ENCODE data around the gene SLC35F4. TPM values are rescaled to one million over a fixed set of nuclear protein-coding genes. Genes with fewer than 3 reads are reported as not detected.

The SLC35F4 gene
- total RNA-seq, 1 donor from 2014 or later: not detected

- no peaks in the 10 kb centered on the region for H3K27me3 ChIP-seq (ENCODE audit: control insufficient read depth in 3 of 3, insufficient read depth in 3 of 3, low read length in 3 of 3)
These were observed 291.1 kb downstream of the SLC35F4 start for GRCh38 chr14:57574617-57575288.

DNA sequence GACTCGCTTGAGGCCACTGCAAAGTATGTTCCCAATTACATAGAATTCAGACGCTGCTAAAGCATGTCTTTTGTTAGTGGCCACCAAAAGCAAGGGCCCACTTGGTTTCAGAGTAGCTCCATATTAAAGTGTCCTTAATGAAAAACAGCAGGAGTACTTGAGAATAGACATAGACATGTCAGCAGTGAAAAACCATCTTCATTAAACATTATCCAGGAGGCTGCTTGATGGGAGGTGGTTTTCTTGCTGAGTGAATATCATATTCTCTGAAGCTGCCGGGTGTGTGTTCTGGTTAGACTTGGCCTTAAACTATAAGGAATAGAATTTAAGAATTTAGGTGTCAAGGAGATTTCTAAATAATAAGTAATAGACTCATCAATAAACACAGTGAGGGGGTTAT, 292.7 kb downstream of the SLC35F4 start:
- Histone ChIP-seq H3K9me3 (ENCODE audit: control insufficient read depth in 3 of 3, low read length in 3 of 3) (no peaks in the 10 kb centered on the region), H3K36me3 (ENCODE audit: control insufficient read depth in 3 of 3, insufficient read depth in 3 of 3, low read length in 3 of 3) (no peaks in the 10 kb centered on the region), H3K4me1 (ENCODE audit: control insufficient read depth in 3 of 3, insufficient read depth in 3 of 3, low read length in 3 of 3) (no peaks in the 10 kb centered on the region), H3K27ac (ENCODE audit: low read depth, low read length) (no peak overlapping the region), H3K9ac (ENCODE audit: low read depth in 1 of 3, low read length in 3 of 3) (no peak overlapping the region), H3K4me3 (ENCODE audit: low read length in 3 of 3) (no peak overlapping the region), H3K27me3 (ENCODE audit: control insufficient read depth in 3 of 3, insufficient read depth in 3 of 3, low read length in 3 of 3) (no peaks in the 10 kb centered on the region)

More at GRCh38 chr14:57574617-57575288, 291.1 kb downstream of the SLC35F4 start:
- no peak overlapping the region for H3K4me3 ChIP-seq (ENCODE audit: low read length in 3 of 3)
- H3K36me3 ChIP-seq (ENCODE audit: control insufficient read depth in 3 of 3, insufficient read depth in 3 of 3, low read length in 3 of 3): no peaks in the 10 kb centered on the region
- no peaks in the 10 kb centered on the region for H3K9me3 ChIP-seq (ENCODE audit: control insufficient read depth in 3 of 3, low read length in 3 of 3)
- no peak overlapping the region for H3K9ac ChIP-seq (ENCODE audit: low read depth in 1 of 3, low read length in 3 of 3)
- no peaks in the 10 kb centered on the region for H3K4me1 ChIP-seq (ENCODE audit: control insufficient read depth in 3 of 3, insufficient read depth in 3 of 3, low read length in 3 of 3)
- no peak overlapping the region for H3K27ac ChIP-seq (ENCODE audit: low read depth, low read length)

DNA sequence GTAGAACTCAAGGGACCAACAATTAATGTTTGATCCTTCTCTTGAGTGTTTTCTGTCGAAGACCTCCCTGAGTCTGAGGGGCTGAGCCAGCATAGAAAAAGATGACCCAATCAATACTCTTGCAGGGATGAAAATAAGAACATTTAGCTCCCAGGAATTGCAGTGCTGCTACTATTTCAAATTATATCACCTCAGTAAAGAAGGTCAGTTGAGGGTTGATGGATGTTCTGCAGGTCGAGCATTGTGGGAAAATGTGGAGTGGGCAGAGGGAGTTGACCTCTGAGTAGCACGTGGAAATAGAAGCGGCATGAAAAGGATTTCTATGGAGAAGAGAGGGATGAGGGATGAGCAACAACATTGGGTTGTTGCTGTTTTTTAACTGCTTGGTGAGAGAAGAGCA, 297.3 kb downstream of the SLC35F4 start:
- Histone ChIP-seq H3K4me3 (ENCODE audit: low read length in 3 of 3) (no peak overlapping the region), H3K9me3 (ENCODE audit: control insufficient read depth in 3 of 3, low read length in 3 of 3) (no peaks in the 10 kb centered on the region), H3K27me3 (ENCODE audit: control insufficient read depth in 3 of 3, insufficient read depth in 3 of 3, low read length in 3 of 3) (no peaks in the 10 kb centered on the region), H3K27ac (ENCODE audit: low read depth, low read length) (no peak overlapping the region), H3K4me1 (ENCODE audit: control insufficient read depth in 3 of 3, insufficient read depth in 3 of 3, low read length in 3 of 3) (no peaks in the 10 kb centered on the region), H3K9ac (ENCODE audit: low read depth in 1 of 3, low read length in 3 of 3) (no peak overlapping the region), H3K36me3 (ENCODE audit: control insufficient read depth in 3 of 3, insufficient read depth in 3 of 3, low read length in 3 of 3) (no peaks in the 10 kb centered on the region)

DNA sequence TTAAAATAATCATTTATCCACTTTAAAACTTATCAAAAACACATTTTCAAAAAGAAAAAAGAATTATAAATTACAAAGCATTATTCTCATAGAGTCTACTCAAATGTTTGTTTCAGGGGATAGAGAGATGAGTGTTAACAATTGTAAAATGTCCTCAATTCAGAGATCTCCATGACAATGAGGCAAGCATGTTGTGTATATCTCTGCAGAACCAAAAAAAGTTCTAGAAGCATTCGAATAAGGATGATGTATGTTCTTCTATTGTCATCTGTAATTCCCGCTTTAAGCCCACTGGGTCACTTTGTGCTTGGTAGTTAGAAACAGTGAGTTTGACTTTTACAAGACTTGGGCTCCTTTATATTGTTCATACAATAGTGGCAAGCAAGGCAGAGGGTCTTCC, 298.7 kb downstream of the SLC35F4 start:
- no peaks in the 10 kb centered on the region for H3K4me1 ChIP-seq (ENCODE audit: control insufficient read depth in 3 of 3, insufficient read depth in 3 of 3, low read length in 3 of 3)
- no peaks in the 10 kb centered on the region for H3K36me3 ChIP-seq (ENCODE audit: control insufficient read depth in 3 of 3, insufficient read depth in 3 of 3, low read length in 3 of 3)
- H3K4me3 ChIP-seq (ENCODE audit: low read length in 3 of 3): no peak overlapping the region
- no peaks in the 10 kb centered on the region for H3K9me3 ChIP-seq (ENCODE audit: control insufficient read depth in 3 of 3, low read length in 3 of 3)
- no peak overlapping the region for H3K27ac ChIP-seq (ENCODE audit: low read depth, low read length)
- H3K27me3 ChIP-seq (ENCODE audit: control insufficient read depth in 3 of 3, insufficient read depth in 3 of 3, low read length in 3 of 3): no peaks in the 10 kb centered on the region
- no peak overlapping the region for H3K9ac ChIP-seq (ENCODE audit: low read depth in 1 of 3, low read length in 3 of 3)

- H3K36me3 ChIP-seq (ENCODE audit: control insufficient read depth in 3 of 3, insufficient read depth in 3 of 3, low read length in 3 of 3): no peaks in the 10 kb centered on the region
- H3K9ac ChIP-seq (ENCODE audit: low read depth in 1 of 3, low read length in 3 of 3): no peak overlapping the region
- H3K9me3 ChIP-seq (ENCODE audit: control insufficient read depth in 3 of 3, low read length in 3 of 3): no peaks in the 10 kb centered on the region
- H3K27me3 ChIP-seq (ENCODE audit: control insufficient read depth in 3 of 3, insufficient read depth in 3 of 3, low read length in 3 of 3): no peaks in the 10 kb centered on the region
- no peak overlapping the region for H3K27ac ChIP-seq (ENCODE audit: low read depth, low read length)
- no peak overlapping the region for H3K4me3 ChIP-seq (ENCODE audit: low read length in 3 of 3)
- no peaks in the 10 kb centered on the region for H3K4me1 ChIP-seq (ENCODE audit: control insufficient read depth in 3 of 3, insufficient read depth in 3 of 3, low read length in 3 of 3)
These were observed 305.2 kb downstream of the SLC35F4 start for GRCh38 chr14:57560681-57561080.

- H3K27me3 ChIP-seq (ENCODE audit: control insufficient read depth in 3 of 3, insufficient read depth in 3 of 3, low read length in 3 of 3): no peaks in the 10 kb centered on the region
- H3K36me3 ChIP-seq (ENCODE audit: control insufficient read depth in 3 of 3, insufficient read depth in 3 of 3, low read length in 3 of 3): no peaks in the 10 kb centered on the region
- H3K9ac ChIP-seq (ENCODE audit: low read depth in 1 of 3, low read length in 3 of 3): no peak overlapping the region
- H3K4me3 ChIP-seq (ENCODE audit: low read length in 3 of 3): no peak overlapping the region
- H3K27ac ChIP-seq (ENCODE audit: low read depth, low read length): no peak overlapping the region
- H3K4me1 ChIP-seq (ENCODE audit: control insufficient read depth in 3 of 3, insufficient read depth in 3 of 3, low read length in 3 of 3): no peaks in the 10 kb centered on the region
- no peaks in the 10 kb centered on the region for H3K9me3 ChIP-seq (ENCODE audit: control insufficient read depth in 3 of 3, low read length in 3 of 3)
These were observed 306.3 kb downstream of the SLC35F4 start for GRCh38 chr14:57559576-57559975.

DNA sequence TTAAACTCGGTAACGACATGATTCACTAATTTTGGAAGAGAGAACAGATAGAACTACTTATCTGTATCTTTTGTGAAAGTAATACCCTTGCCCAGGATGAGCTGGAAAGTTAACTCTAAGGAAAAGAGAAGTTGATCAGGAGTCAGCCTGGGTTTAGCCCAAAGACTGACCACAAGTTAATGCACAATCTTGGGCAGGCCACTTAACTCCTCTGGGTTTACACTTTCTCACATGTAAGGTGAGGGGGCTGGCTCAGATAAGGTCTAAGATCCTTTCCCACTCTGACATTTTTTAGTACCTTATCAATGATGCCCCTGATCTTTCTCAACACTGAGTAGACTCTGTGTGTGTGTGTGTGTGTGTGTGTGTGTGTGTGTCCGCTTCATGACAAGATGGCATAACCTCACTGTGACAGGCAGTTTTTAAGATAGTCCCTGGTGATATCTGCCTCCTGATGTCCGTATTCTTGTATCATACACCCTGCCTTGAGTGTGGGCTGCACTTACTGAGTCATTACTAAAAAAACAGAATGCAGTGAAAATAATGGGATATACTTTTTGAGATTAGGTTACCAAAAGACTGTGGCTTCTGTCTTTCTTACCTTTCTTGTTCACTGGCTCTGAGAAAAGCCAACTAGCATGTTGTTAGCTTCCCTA, 316.0 kb downstream of the SLC35F4 start:
- H3K27ac ChIP-seq (ENCODE audit: low read depth, low read length): no peak overlapping the region

GRCh38 chr14:57549016-57549564, 316.8 kb downstream of the SLC35F4 start:
- Histone ChIP-seq H3K27ac (ENCODE audit: low read depth, low read length) (no peak overlapping the region), H3K27me3 (ENCODE audit: control insufficient read depth in 3 of 3, insufficient read depth in 3 of 3, low read length in 3 of 3) (no peaks in the 10 kb centered on the region), H3K9ac (ENCODE audit: low read depth in 1 of 3, low read length in 3 of 3) (no peak overlapping the region), H3K36me3 (ENCODE audit: control insufficient read depth in 3 of 3, insufficient read depth in 3 of 3, low read length in 3 of 3) (no peaks in the 10 kb centered on the region), H3K4me3 (ENCODE audit: low read length in 3 of 3) (no peak overlapping the region), H3K9me3 (ENCODE audit: control insufficient read depth in 3 of 3, low read length in 3 of 3) (no peaks in the 10 kb centered on the region), H3K4me1 (ENCODE audit: control insufficient read depth in 3 of 3, insufficient read depth in 3 of 3, low read length in 3 of 3) (no peaks in the 10 kb centered on the region)

More for the DNA sequence above, 316.0 kb downstream of the SLC35F4 start:
- H3K27me3 ChIP-seq (ENCODE audit: control insufficient read depth in 3 of 3, insufficient read depth in 3 of 3, low read length in 3 of 3): no peaks in the 10 kb centered on the region
- no peak overlapping the region for H3K4me3 ChIP-seq (ENCODE audit: low read length in 3 of 3)
- no peaks in the 10 kb centered on the region for H3K9me3 ChIP-seq (ENCODE audit: control insufficient read depth in 3 of 3, low read length in 3 of 3)
- H3K4me1 ChIP-seq (ENCODE audit: control insufficient read depth in 3 of 3, insufficient read depth in 3 of 3, low read length in 3 of 3): no peaks in the 10 kb centered on the region
- H3K9ac ChIP-seq (ENCODE audit: low read depth in 1 of 3, low read length in 3 of 3): no peak overlapping the region
- no peaks in the 10 kb centered on the region for H3K36me3 ChIP-seq (ENCODE audit: control insufficient read depth in 3 of 3, insufficient read depth in 3 of 3, low read length in 3 of 3)

DNA sequence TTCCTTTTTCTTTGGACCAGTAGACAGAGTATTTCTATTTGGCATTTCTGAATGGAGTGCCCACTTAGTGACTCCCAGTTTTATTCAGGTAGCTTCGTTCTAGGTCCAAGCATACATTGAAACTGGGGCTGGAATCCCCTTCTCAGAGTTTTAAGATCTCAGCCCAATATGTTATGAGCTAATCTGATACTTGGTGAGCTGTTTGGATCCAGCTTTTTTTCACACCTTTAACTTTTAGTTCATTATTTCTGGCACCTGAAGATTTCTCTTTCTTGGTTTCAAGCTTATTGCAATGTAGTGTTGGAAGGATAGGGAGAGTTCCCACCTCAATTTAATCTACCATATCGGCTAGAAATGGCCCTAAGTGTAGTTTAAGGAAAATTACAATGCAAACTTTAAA, 318.8 kb downstream of the SLC35F4 start:
- no peaks in the 10 kb centered on the region for H3K36me3 ChIP-seq (ENCODE audit: control insufficient read depth in 3 of 3, insufficient read depth in 3 of 3, low read length in 3 of 3)
- no peaks in the 10 kb centered on the region for H3K9me3 ChIP-seq (ENCODE audit: control insufficient read depth in 3 of 3, low read length in 3 of 3)
- H3K27me3 ChIP-seq (ENCODE audit: control insufficient read depth in 3 of 3, insufficient read depth in 3 of 3, low read length in 3 of 3): no peaks in the 10 kb centered on the region
- no peak overlapping the region for H3K9ac ChIP-seq (ENCODE audit: low read depth in 1 of 3, low read length in 3 of 3)
- H3K4me1 ChIP-seq (ENCODE audit: control insufficient read depth in 3 of 3, insufficient read depth in 3 of 3, low read length in 3 of 3): no peaks in the 10 kb centered on the region
- no peak overlapping the region for H3K4me3 ChIP-seq (ENCODE audit: low read length in 3 of 3)
- no peak overlapping the region for H3K27ac ChIP-seq (ENCODE audit: low read depth, low read length)

GRCh38 chr14:57533214-57533613, 332.7 kb downstream of the SLC35F4 start:
- Histone ChIP-seq H3K27me3 (ENCODE audit: control insufficient read depth in 3 of 3, insufficient read depth in 3 of 3, low read length in 3 of 3) (no peaks in the 10 kb centered on the region), H3K9me3 (ENCODE audit: control insufficient read depth in 3 of 3, low read length in 3 of 3) (no peaks in the 10 kb centered on the region), H3K4me1 (ENCODE audit: control insufficient read depth in 3 of 3, insufficient read depth in 3 of 3, low read length in 3 of 3) (no peaks in the 10 kb centered on the region), H3K9ac (ENCODE audit: low read depth in 1 of 3, low read length in 3 of 3) (no peak overlapping the region), H3K27ac (ENCODE audit: low read depth, low read length) (no peak overlapping the region), H3K36me3 (ENCODE audit: control insufficient read depth in 3 of 3, insufficient read depth in 3 of 3, low read length in 3 of 3) (no peaks in the 10 kb centered on the region), H3K4me3 (ENCODE audit: low read length in 3 of 3) (no peak overlapping the region)

Measured in skeletal muscle tissue (tissue), 4 donors.